ENCODE measurements around the gene TMEM40.
"Not testable (repeated sequence)": the region's sequence is repeated elsewhere in the genome, so short reads cannot be mapped to it uniquely, and the experiment has no call there.

The TMEM40 gene

GRCh38 chr3:12777171-12777570, 18.1 kb upstream of the TMEM40 start:
- no peak for FAIRE-seq
- no peak for TF ChIP-seq POLR2A (IDR thresholded peaks at IDR 0.05; ENCODE audit: low read depth, low read length)
- TF ChIP-seq POLR2AphosphoS5 (IDR thresholded peaks at IDR 0.05; ENCODE audit: low read depth, low read length), result no peak
- TF ChIP-seq TAF1 (IDR thresholded peaks at IDR 0.05; ENCODE audit: low read depth, low read length), result no peak
- TF ChIP-seq PAX5 (IDR thresholded peaks at IDR 0.05; ENCODE audit: insufficient read depth, low read length, severe bottlenecking), result no peak
- TF ChIP-seq SPI1 (IDR thresholded peaks at IDR 0.05; ENCODE audit: low read depth, low read length), result no peak
- TF ChIP-seq POU2F2 (IDR thresholded peaks at IDR 0.05; ENCODE audit: low read depth, low read length), result no peak
- DNase-seq (ENCODE audit: insufficient read length, low spot score), result no peak

DNA sequence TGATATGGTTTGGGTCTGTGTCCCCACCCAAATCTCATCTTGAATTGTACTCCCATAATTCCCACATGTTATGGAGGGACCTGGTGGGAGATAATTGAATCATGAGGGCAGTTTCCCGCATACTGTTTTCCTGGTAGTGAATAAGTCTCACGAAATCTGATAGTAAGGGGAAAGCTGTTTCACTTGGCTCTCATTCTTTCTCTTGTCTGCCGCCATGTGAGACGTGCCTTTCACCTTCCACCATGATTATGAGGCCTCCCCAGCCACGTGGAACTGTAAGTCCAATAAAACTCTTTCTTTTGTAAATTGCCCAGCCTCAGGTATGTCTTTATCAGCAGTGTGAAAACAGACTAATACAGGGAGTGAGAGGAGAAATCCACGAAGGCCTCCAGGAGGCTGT, 16.9 kb upstream of the TMEM40 start:
- not testable (repeated sequence) for DNase-seq (ENCODE audit: insufficient read length, low spot score); FAIRE-seq

GRCh38 chr3:12775226-12775625, 16.2 kb upstream of the TMEM40 start:
- no peak for FAIRE-seq
- TF ChIP-seq TAF1 (IDR thresholded peaks at IDR 0.05; ENCODE audit: low read depth, low read length), result no peak
- no peak for TF ChIP-seq POLR2A (IDR thresholded peaks at IDR 0.05; ENCODE audit: low read depth, low read length)
- no peak for TF ChIP-seq POLR2AphosphoS5 (IDR thresholded peaks at IDR 0.05; ENCODE audit: low read depth, low read length)
- no peak for TF ChIP-seq SPI1 (IDR thresholded peaks at IDR 0.05; ENCODE audit: low read depth, low read length)
- no peak for TF ChIP-seq POU2F2 (IDR thresholded peaks at IDR 0.05; ENCODE audit: low read depth, low read length)
- TF ChIP-seq PAX5 (IDR thresholded peaks at IDR 0.05; ENCODE audit: insufficient read depth, low read length, severe bottlenecking), result no peak
- no peak for DNase-seq (ENCODE audit: insufficient read length, low spot score)

- TF ChIP-seq POU2F2 (IDR thresholded peaks at IDR 0.05; ENCODE audit: low read depth, low read length), result no peak
- TF ChIP-seq POLR2A (IDR thresholded peaks at IDR 0.05; ENCODE audit: low read depth, low read length), result no peak
- no peak for TF ChIP-seq SPI1 (IDR thresholded peaks at IDR 0.05; ENCODE audit: low read depth, low read length)
- no peak for TF ChIP-seq PAX5 (IDR thresholded peaks at IDR 0.05; ENCODE audit: insufficient read depth, low read length, severe bottlenecking)
- TF ChIP-seq TAF1 (IDR thresholded peaks at IDR 0.05; ENCODE audit: low read depth, low read length), result no peak
- TF ChIP-seq POLR2AphosphoS5 (IDR thresholded peaks at IDR 0.05; ENCODE audit: low read depth, low read length), result no peak
- DNase-seq (ENCODE audit: insufficient read length, low spot score) (no peak), FAIRE-seq (no peak)
Measured at GRCh38 chr3:12774619-12775018, 15.6 kb upstream of the TMEM40 start.

DNA sequence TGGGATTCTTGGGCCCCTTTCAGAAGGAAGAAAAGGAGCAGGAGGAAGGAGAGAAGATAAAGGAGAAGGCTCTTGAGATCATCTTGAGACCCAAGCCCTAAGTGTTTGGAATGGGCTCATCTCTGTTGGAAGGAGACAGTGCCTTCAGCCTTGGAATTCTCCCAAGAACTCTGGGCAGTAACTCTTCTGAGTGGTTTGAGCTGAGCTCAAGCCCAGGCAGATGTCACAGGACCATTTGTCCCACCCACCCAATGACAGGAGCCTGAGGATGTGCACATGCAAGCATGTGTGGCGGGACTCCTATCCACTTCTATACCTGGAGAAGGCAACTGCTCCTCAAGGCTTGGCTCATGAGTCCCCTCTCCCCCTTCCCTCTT, 14.6 kb upstream of the TMEM40 start:
- no peak for TF ChIP-seq SPI1 (IDR thresholded peaks at IDR 0.05; ENCODE audit: low read depth, low read length)
- TF ChIP-seq POLR2A (IDR thresholded peaks at IDR 0.05; ENCODE audit: low read depth, low read length), result no peak
- no peak for TF ChIP-seq PAX5 (IDR thresholded peaks at IDR 0.05; ENCODE audit: insufficient read depth, low read length, severe bottlenecking)
- no peak for TF ChIP-seq POLR2AphosphoS5 (IDR thresholded peaks at IDR 0.05; ENCODE audit: low read depth, low read length)
- TF ChIP-seq TAF1 (IDR thresholded peaks at IDR 0.05; ENCODE audit: low read depth, low read length), result no peak
- FAIRE-seq (no peak), DNase-seq (ENCODE audit: insufficient read length, low spot score) (no peak)

DNA sequence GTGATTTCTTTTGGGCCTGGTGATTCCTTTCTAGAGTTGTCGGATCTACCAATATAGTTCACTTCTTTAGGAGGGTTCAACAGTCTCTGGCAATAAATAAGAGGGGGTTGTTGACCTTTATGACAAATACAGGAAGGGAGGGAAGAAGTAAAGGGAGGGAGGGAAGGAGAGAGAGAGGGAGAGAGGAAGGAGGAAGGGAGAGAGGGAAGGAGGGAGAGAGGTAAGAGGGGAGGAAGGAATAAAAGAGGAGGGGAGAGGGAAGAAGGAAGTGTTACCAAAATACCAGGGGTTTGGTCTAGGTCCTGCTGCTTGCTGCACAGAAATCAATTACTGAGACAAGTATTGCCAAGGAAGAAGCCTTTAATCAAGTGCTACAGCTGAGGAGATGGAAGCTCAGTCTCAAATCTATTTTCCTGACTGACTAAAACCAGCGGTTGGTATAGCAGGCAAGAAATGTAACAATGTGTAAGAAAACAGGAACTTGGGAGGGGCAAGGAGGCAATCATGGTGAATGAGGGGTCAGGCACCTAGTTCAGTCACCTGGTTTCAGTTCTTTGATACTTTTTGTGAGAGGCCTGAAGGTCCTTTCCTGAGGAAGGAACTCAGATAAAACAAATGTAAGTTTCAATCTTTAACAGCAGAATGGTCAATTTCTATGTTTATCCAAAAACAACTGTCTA, 14.1 kb upstream of the TMEM40 start:
- DNase-seq (ENCODE audit: insufficient read length, low spot score) (no peak), FAIRE-seq (no peak)
- TF ChIP-seq POLR2A (IDR thresholded peaks at IDR 0.05; ENCODE audit: low read depth, low read length) (no peak), POU2F2 (IDR thresholded peaks at IDR 0.05; ENCODE audit: low read depth, low read length) (no peak), TAF1 (IDR thresholded peaks at IDR 0.05; ENCODE audit: low read depth, low read length) (no peak), PAX5 (IDR thresholded peaks at IDR 0.05; ENCODE audit: insufficient read depth, low read length, severe bottlenecking) (no peak), SPI1 (IDR thresholded peaks at IDR 0.05; ENCODE audit: low read depth, low read length) (peak; percentile 10; the same call in 1 of the 2 replicates), POLR2AphosphoS5 (IDR thresholded peaks at IDR 0.05; ENCODE audit: low read depth, low read length) (no peak)

GRCh38 chr3:12772462-12772861, 13.4 kb upstream of the TMEM40 start:
- DNase-seq (ENCODE audit: insufficient read length, low spot score) (no peak), FAIRE-seq (no peak)
- TF ChIP-seq SPI1 (IDR thresholded peaks at IDR 0.05; ENCODE audit: low read depth, low read length) (no peak), POLR2AphosphoS5 (IDR thresholded peaks at IDR 0.05; ENCODE audit: low read depth, low read length) (no peak), POU2F2 (IDR thresholded peaks at IDR 0.05; ENCODE audit: low read depth, low read length) (no peak), TAF1 (IDR thresholded peaks at IDR 0.05; ENCODE audit: low read depth, low read length) (no peak), POLR2A (IDR thresholded peaks at IDR 0.05; ENCODE audit: low read depth, low read length) (no peak), PAX5 (IDR thresholded peaks at IDR 0.05; ENCODE audit: insufficient read depth, low read length, severe bottlenecking) (no peak)

DNA sequence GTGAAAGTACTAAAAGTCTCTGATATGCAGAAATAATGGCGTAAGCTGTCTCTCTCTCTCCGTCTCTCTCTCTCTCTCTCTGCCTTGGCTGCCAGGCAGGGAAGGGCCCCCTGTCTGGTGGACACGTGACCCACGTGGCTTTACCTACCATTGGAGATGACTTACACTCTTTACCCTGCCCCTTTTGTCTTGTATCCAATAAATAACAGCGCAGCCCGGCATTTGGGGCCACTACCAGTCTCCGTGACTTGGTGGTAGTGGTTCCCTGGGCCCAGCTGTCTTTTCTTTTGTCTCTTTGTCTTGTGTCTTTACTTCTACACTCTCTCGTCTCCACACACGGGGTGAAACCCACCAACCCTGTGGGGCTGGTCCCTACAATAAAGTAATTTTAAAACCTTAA, 12.2 kb upstream of the TMEM40 start:
- no peak for FAIRE-seq
- DNase-seq (ENCODE audit: insufficient read length, low spot score), result no peak
- no peak for TF ChIP-seq TAF1 (IDR thresholded peaks at IDR 0.05; ENCODE audit: low read depth, low read length)
- no peak for TF ChIP-seq POLR2AphosphoS5 (IDR thresholded peaks at IDR 0.05; ENCODE audit: low read depth, low read length)
- no peak for TF ChIP-seq POU2F2 (IDR thresholded peaks at IDR 0.05; ENCODE audit: low read depth, low read length)
- TF ChIP-seq PAX5 (IDR thresholded peaks at IDR 0.05; ENCODE audit: insufficient read depth, low read length, severe bottlenecking), result no peak
- no peak for TF ChIP-seq POLR2A (IDR thresholded peaks at IDR 0.05; ENCODE audit: low read depth, low read length)
- no peak for TF ChIP-seq SPI1 (IDR thresholded peaks at IDR 0.05; ENCODE audit: low read depth, low read length)

DNA sequence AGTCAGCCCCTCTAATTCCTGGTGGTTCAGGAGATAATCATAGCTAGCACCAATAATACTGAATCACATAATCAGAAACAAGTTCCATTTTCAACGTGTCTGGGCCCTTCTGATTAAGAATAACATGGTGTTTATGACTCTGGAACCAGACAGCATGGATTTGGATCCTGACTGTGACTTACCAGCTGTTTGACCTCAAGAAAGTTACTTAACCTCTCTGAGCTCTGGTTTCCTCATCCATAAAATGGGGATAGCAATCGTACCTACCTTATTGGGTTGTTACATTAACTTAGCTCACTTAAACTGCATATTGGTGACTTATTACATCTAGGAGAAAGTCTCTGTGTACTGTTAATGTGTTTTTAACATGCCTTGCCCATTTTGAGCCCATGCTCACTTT, 10.7 kb upstream of the TMEM40 start:
- TF ChIP-seq SPI1 (IDR thresholded peaks at IDR 0.05; ENCODE audit: low read depth, low read length), result no peak
- no peak for TF ChIP-seq PAX5 (IDR thresholded peaks at IDR 0.05; ENCODE audit: insufficient read depth, low read length, severe bottlenecking)
- no peak for TF ChIP-seq POU2F2 (IDR thresholded peaks at IDR 0.05; ENCODE audit: low read depth, low read length)
- no peak for TF ChIP-seq TAF1 (IDR thresholded peaks at IDR 0.05; ENCODE audit: low read depth, low read length)
- no peak for TF ChIP-seq POLR2AphosphoS5 (IDR thresholded peaks at IDR 0.05; ENCODE audit: low read depth, low read length)
- no peak for TF ChIP-seq POLR2A (IDR thresholded peaks at IDR 0.05; ENCODE audit: low read depth, low read length)
- FAIRE-seq, result no peak
- DNase-seq (ENCODE audit: insufficient read length, low spot score), result no peak
